Dedifferentiated amniotic fluid mesenchymal stem cell (primary cell): ENCODE results near the gene ANKHD1.

Source experiments
- DNase-seq: peaks from one replicate; pipeline ENCODE4 v3.0.0-alpha.2; 2016; ENCODE audit errors: extremely low spot score

Gene ANKHD1

GRCh38 chr5:140401362-140402257 lies at the start of gene ANKHD1:
Gene ANKHD1, plus strand, starts transcription at chr5:140401833. Its CDS starts 135 bp downstream, at chr5:140401968.
- DNase-seq, result peak; percentile 100

GRCh38 chr5:140355546-140355945 lies 46.1 kb upstream of the ANKHD1 start:
- no peak for DNase-seq

- DNase-seq, result no peak
These were observed 44.5 kb upstream of the ANKHD1 start for GRCh38 chr5:140356853-140357725.

- DNase-seq, result peak; percentile 84
These were observed 43.9 kb upstream of the ANKHD1 start for GRCh38 chr5:140357726-140358093.

- DNase-seq, result peak; percentile 27
These were observed 42.8 kb upstream of the ANKHD1 start for GRCh38 chr5:140358738-140359310.

GRCh38 chr5:140360101-140360500 lies 41.5 kb upstream of the ANKHD1 start, which contains the start of gene SLC4A9:
Gene SLC4A9, plus strand, starts transcription at chr5:140360194. Its CDS starts 43 bp downstream, at chr5:140360237.
- DNase-seq, result no peak

GRCh38 chr5:140360681-140361479 lies 40.8 kb upstream of the ANKHD1 start:
- no peak for DNase-seq

GRCh38 chr5:140361901-140362300 lies 39.7 kb upstream of the ANKHD1 start:
- DNase-seq, result no peak

- DNase-seq, result no peak
These were observed 39.3 kb upstream of the ANKHD1 start for GRCh38 chr5:140362311-140362710.

GRCh38 chr5:140362875-140363630 lies 38.6 kb upstream of the ANKHD1 start:
- peak; percentile 40 for DNase-seq

- DNase-seq, result no peak
These were observed 37.8 kb upstream of the ANKHD1 start for GRCh38 chr5:140363631-140364471.

- DNase-seq, result no peak
These were observed 37.2 kb upstream of the ANKHD1 start for GRCh38 chr5:140364472-140364765.

- DNase-seq, result no peak
These were observed 36.4 kb upstream of the ANKHD1 start for GRCh38 chr5:140365282-140365681.

- DNase-seq, result no peak
These were observed 35.7 kb upstream of the ANKHD1 start for GRCh38 chr5:140365941-140366340.

GRCh38 chr5:140366589-140367255 lies 34.9 kb upstream of the ANKHD1 start:
- no peak for DNase-seq

GRCh38 chr5:140367256-140368013 lies 34.2 kb upstream of the ANKHD1 start:
- DNase-seq, result no peak

- no peak for DNase-seq
These were observed 30.1 kb upstream of the ANKHD1 start for GRCh38 chr5:140371356-140372151.
